GM12801 (cell line): ENCODE results near the gene CBFA2T3.

Source experiments
- TF ChIP-seq, protein P1 (sequence below): IDR thresholded peaks from one replicate; pipeline ENCODE4 v1.5.1; 2011; ENCODE audit warnings: control low read depth; ENCODE audit not compliant: insufficient read length; ENCODE audit errors: extremely low read depth

CBFA2T3 gene

DNA sequence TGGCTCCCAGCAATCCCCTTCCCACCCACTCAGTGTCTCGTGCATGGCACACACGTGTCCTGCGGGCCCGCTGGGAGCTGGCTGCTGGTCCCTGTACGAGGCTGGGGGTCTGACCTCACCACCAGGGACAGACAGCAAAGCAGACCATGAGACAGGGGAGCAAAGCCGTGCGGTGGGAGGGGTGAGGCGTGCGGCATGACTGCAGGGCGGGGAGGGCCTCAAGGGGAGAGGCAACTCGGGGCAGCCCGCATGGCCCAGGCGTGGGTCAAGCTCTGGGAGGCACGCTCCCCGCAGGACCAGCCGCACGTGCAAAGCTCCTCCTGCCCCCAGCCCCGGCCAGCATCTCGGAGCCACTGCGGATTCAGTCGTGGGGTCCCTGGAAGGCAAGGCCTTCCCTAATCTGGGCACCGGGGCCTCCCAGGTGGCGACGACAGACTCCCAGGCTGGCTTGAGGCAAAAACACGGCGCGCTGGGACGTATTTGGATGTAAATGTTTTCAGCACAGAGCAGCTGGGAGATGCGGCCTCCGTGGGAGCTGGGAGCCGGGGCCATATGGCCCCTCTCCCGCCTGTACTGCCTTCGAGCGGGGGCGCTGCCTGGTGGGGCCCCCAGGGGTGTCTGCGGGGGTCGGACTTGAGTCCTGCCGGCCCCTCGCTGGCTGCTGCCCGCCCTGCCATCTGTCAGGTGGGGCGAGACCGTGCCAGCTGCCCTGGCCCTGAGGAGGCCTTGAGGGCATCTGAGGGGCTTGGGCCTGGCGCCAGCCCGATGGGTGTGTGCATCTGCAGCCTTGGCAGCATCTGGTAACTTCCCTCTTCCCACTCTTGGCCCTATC is 12.2 kb upstream of the CBFA2T3 start:
- TF ChIP-seq, protein P1, sequence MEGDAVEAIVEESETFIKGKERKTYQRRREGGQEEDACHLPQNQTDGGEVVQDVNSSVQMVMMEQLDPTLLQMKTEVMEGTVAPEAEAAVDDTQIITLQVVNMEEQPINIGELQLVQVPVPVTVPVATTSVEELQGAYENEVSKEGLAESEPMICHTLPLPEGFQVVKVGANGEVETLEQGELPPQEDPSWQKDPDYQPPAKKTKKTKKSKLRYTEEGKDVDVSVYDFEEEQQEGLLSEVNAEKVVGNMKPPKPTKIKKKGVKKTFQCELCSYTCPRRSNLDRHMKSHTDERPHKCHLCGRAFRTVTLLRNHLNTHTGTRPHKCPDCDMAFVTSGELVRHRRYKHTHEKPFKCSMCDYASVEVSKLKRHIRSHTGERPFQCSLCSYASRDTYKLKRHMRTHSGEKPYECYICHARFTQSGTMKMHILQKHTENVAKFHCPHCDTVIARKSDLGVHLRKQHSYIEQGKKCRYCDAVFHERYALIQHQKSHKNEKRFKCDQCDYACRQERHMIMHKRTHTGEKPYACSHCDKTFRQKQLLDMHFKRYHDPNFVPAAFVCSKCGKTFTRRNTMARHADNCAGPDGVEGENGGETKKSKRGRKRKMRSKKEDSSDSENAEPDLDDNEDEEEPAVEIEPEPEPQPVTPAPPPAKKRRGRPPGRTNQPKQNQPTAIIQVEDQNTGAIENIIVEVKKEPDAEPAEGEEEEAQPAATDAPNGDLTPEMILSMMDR, result no peak

GRCh38 chr16:88985521-88985920 is 8.5 kb upstream of the CBFA2T3 start:
- TF ChIP-seq, protein P1, result no peak

- TF ChIP-seq, protein P1, result no peak
These were observed 7.0 kb upstream of the CBFA2T3 start for GRCh38 chr16:88983771-88984687.

DNA sequence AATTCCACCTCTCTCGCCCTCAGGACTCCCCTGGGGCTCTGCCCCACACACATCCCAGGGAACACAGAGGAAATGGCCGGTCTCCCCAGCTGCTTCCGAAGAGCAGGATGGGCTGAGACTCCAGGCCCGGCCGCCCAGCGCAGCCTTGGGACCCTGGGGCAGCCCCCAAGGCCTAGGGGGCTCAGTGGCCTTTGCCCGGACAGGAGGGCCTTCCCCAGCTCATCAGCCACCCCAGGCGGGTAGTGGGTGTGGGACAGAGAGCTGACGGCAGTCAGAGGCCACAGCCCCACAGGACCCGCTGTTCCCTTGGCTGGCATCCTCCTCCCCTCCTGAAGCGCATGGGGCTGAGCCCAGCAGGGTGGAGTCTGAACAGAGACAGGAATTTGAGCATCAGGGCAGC is 6.2 kb upstream of the CBFA2T3 start:
- TF ChIP-seq, protein P1, result no peak

DNA sequence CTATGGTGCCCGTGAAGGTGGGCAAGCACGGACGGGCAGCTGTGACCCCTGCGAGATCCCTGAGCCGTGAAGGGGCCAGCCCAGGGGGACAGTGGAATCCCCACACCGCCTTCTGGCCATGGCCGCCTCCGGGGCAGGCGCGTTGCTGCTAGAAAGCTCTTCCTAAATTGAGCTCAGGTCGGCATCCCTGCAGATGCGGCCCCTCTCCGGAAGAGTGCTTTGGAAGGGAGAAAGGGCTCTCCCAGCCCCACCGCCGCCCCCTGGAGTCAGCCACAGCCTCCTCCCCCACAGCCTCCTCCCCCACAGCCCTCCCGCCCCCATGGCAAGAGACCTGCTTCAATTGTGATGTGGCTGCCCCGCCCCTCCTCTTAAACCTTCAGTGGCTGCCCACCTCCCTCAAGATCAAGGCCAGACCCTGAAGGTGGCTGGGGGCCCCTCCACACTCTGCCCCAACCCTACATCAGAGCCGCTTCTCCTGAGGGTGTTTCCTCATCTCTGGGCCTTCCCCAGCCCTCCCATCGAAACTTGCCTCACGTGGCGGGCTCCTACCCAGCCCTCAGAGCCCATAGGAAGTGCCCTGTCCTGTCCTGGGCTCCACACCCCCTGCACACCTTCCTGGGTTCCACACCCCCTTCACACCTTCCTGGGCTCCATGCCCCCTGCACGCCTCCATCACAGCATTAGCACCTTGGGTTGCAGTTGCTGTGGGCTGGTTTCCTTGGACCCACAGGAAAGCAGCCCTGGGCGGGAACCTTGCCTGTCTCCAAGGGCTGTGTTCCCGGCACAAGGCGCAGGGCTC is 5.5 kb upstream of the CBFA2T3 start:
- TF ChIP-seq, protein P1, result no peak

- TF ChIP-seq, protein P1, result no peak
These were observed 2.5 kb upstream of the CBFA2T3 start for GRCh38 chr16:88979353-88980015.
